Loucy (cell line): ENCODE data around the gene ZNF783.

Experiments used
- EZH2phosphoT487 ChIP-seq: fragments of 200-600 bp; IDR thresholded peaks from 2 replicates; pipeline ENCODE4 v1.6.1; 2018; ENCODE audit warnings: antibody characterized with exemption, mild to moderate bottlenecking, moderate library complexity, borderline replicate concordance
- TF ChIP-seq, protein P1 (sequence below): fragments of 200-600 bp; sonication (generic); conservative IDR thresholded peaks from 2 replicates; pipeline ENCODE4 v1.5.1; 2014; ENCODE audit warnings: mild to moderate bottlenecking, antibody characterized with exemption, low read length

- TF ChIP-seq, protein P1, sequence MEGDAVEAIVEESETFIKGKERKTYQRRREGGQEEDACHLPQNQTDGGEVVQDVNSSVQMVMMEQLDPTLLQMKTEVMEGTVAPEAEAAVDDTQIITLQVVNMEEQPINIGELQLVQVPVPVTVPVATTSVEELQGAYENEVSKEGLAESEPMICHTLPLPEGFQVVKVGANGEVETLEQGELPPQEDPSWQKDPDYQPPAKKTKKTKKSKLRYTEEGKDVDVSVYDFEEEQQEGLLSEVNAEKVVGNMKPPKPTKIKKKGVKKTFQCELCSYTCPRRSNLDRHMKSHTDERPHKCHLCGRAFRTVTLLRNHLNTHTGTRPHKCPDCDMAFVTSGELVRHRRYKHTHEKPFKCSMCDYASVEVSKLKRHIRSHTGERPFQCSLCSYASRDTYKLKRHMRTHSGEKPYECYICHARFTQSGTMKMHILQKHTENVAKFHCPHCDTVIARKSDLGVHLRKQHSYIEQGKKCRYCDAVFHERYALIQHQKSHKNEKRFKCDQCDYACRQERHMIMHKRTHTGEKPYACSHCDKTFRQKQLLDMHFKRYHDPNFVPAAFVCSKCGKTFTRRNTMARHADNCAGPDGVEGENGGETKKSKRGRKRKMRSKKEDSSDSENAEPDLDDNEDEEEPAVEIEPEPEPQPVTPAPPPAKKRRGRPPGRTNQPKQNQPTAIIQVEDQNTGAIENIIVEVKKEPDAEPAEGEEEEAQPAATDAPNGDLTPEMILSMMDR, result no peak
- no peak for TF ChIP-seq EZH2phosphoT487
Measured at GRCh38 chr7:149330914-149331567, 69.0 kb downstream of the ZNF783 start.
